ENCODE measurements around the gene ALDOA. TPM values are rescaled to one million over a fixed set of nuclear protein-coding genes. Genes with fewer than 3 reads are reported as not detected.

ALDOA gene
- total RNA-seq, 1 experiment from 2014 or later: 1,380 TPM

DNA sequence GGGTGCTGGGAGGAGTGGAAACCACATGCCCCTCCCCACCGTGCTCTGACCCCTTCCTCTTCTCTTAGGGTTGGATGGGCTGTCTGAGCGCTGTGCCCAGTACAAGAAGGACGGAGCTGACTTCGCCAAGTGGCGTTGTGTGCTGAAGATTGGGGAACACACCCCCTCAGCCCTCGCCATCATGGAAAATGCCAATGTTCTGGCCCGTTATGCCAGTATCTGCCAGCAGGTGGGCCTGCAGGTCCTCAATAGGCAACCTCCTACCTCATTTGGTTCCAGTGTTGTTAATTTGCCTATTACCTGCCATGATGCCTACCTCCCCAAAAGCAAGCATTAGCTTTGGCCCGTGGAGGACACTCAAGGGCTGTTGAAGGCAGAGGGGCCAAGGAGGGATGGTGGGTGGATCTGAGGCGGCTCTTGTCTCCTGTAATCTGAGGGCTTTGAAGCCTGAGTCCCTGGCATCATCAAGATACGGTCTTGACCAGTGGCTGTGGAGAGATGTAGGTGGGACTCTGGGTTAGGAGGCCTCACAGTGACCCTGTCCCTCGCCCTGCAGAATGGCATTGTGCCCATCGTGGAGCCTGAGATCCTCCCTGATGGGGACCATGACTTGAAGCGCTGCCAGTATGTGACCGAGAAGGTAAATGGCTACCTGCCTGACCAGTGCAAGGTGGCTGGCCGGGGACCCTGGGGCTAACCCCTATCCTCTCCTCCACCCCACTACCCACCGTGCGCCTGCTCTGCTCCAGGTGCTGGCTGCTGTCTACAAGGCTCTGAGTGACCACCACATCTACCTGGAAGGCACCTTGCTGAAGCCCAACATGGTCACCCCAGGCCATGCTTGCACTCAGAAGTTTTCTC lies 3.4 kb downstream of the ALDOA start:
- DNase-seq (ENCODE audit: low spot score): no peak

DNA sequence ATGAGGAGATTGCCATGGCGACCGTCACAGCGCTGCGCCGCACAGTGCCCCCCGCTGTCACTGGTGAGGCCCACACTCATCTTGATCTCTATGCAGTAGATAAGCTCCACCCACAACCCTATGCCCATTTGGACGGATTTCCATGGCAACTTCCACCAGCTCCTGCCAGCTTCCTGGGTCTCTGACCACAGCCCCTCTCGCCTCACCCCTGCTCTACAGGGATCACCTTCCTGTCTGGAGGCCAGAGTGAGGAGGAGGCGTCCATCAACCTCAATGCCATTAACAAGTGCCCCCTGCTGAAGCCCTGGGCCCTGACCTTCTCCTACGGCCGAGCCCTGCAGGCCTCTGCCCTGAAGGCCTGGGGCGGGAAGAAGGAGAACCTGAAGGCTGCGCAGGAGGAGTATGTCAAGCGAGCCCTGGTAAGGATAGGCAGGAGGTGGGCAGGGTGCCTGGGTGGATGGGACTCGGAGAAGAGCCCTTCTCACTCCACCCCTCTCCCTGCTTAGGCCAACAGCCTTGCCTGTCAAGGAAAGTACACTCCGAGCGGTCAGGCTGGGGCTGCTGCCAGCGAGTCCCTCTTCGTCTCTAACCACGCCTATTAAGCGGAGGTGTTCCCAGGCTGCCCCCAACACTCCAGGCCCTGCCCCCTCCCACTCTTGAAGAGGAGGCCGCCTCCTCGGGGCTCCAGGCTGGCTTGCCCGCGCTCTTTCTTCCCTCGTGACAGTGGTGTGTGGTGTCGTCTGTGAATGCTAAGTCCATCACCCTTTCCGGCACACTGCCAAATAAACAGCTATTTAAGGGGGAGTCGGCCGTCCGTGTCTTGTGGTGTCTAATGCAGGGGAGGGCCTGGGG lies 4.3 kb downstream of the ALDOA start:
- no peak for DNase-seq (ENCODE audit: low spot score)

DNA sequence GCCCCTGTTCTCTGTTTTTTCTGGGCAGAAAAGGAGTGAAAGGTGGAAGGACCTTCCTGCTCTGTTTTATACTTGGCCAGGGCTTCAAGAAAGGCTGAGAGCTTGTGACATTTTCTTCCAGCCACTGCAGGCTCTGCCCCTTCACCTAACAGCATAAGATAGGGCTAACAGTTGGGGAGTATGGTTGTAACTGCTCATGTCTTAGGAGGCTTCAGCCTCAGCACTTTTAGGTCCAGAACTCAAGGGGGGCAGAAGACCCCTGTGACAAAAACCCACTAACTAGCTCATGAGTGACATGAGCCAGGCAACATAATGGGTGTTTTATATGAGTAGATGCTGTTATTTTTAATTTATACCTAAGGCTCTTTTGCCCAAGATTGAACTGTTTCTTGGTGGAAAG lies 4.9 kb downstream of the ALDOA start:
- DNase-seq (ENCODE audit: low spot score): no peak

- DNase-seq (ENCODE audit: low spot score): peak; percentile 88
Measured at GRCh38 chr16:30075503-30076275, 10.1 kb downstream of the ALDOA start, which contains the start of gene PPP4C. Gene PPP4C, plus strand, starts transcription at chr16:30075994. Its CDS starts 384 bp downstream, at chr16:30076378.

GRCh38 chr16:30076276-30076791 lies 10.8 kb downstream of the ALDOA start:
- no peak for DNase-seq (ENCODE audit: low spot score)

DNA sequence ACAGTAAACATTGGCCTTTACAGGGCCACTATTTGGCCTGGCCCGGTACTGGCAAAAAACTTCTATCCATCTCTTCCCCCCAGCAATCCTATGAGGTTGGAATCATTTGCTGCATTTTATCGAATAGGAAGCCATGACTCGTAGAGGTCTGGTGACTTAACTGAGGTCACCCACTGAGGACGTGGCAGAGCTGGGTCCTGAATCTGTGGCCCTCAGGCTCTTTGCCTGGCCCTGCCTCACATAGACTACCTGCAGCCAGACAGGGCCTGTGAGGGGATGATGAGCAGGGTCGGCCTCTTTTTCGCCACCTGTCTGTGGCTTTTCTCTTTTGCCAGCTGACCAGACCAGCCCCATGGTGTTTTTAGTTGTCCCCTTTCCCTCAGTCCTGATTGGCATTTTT lies 12.1 kb downstream of the ALDOA start:
- no peak for DNase-seq (ENCODE audit: low spot score)

GRCh38 chr16:30078744-30079143 lies 13.2 kb downstream of the ALDOA start:
- no peak for DNase-seq (ENCODE audit: low spot score)

DNA sequence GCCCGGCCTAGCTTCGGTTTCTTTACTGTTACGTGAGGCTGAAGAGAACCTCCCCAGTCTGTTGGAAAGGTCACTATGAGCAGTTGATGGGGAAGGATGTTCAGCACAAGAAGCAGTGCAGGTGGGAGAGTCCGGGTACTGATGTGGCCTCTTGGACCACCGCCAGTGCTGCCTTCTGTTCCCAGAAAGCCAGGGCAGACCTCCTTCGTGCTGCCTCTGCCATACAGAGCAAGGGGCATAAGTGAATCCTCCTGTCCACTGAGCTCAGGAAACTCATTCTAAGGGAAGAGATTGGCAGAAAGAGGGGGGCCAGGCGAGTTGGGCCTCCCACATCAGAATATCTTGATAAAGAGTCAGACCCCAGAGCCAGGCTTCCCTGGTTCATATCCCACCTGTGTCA lies 13.9 kb downstream of the ALDOA start:
- no peak for DNase-seq (ENCODE audit: low spot score)

DNA sequence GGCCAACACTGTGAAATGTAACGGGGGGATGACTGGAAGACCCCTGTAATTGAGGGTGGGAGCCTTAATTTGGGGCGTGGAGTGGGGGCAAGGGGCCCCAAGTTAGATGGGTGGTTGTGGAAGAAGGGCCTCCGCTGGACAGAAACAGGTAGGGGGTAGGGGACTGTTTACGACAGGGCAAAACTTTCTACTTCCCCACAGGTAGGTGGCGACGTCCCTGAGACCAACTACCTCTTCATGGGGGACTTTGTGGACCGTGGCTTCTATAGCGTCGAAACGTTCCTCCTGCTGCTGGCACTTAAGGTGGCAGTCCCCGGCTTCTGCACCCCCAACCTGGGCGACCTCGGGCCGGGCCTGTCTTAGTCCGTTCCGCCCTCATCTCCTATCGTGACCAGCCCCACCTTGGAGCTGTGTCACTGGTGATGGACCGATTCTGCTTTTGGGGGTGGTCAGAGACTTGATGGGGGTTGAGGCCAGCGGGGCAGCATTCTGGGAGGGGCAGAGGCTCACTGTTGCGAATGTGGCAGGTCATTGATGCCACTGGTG lies 17.1 kb downstream of the ALDOA start:
- DNase-seq (ENCODE audit: low spot score): no peak

GRCh38 chr16:30083216-30084055 lies 17.9 kb downstream of the ALDOA start:
- no peak for DNase-seq (ENCODE audit: low spot score)

DNA sequence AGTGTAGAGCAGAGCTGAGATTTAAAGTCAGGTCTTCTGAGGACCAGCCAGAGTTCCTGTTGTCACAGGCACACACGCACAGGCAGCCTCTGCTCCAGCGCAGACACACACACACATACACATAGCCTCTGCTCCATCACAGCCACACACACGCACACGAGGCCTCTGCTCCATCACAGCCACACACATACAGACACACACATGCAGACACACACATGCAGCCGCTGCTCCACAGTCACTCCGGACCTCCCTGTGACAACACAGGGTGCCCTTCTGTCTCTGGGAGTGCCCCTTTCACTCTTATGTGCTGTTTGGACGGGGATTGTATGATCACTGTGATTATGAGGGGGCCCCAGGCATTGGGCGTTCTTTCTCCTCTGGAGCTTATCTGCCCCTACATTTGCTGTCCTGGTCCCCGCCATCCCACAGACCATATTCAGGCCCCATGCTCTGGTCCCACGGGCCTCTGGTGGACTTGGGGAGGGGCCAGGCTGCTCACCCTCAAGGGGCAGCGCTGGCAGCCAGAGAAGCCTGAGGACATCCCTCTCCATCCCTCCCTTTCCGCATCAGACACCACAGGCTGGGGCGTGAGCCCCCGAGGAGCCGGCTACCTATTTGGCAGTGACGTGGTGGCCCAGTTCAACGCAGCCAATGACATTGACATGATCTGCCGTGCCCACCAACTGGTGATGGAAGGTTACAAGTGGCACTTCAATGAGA lies 18.7 kb downstream of the ALDOA start:
- DNase-seq (ENCODE audit: low spot score): no peak

- DNase-seq (ENCODE audit: low spot score): no peak
Measured at GRCh38 chr16:30084816-30085159, 19.2 kb downstream of the ALDOA start.

GRCh38 chr16:30085247-30085646 lies 19.7 kb downstream of the ALDOA start:
- DNase-seq (ENCODE audit: low spot score): no peak

- no peak for DNase-seq (ENCODE audit: low spot score)
Measured at GRCh38 chr16:30085820-30086219, 20.3 kb downstream of the ALDOA start.

- no peak for DNase-seq (ENCODE audit: low spot score)
Measured at GRCh38 chr16:30086291-30087140, 21.0 kb downstream of the ALDOA start.

GRCh38 chr16:30087181-30087898 lies 21.8 kb downstream of the ALDOA start:
- no peak for DNase-seq (ENCODE audit: low spot score)

DNA sequence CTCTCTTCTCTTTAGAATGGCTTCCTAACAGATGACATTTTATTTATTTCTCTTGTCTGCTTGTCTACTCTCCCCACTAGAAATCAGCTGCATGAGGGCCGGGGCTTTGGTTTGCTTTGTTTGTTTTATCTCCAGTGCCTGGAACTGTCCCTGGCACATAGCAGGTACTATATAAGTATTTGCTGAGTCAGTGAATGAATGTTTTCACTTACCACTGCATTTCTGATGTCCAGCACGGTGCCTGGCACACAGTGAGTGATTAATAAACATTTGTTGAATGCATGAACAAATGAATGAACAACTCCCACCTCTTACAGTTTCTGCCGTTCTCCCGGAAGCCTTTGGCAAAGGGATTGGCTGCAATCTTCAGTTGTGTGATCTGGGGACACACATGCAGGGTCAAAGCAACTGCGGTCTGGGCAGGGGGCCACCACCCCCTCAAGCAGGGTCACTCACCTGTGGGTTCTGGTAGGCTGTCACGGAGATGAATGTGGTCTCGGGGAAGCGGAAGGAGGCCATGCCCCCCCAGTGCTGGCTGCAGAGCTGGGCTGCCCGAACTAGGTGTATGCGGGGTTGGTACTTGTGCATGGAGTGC lies 22.8 kb downstream of the ALDOA start:
- DNase-seq (ENCODE audit: low spot score): no peak

Data from A172 (cell line).